Urinary bladder (tissue), 4 donors: ENCODE data around the gene PLSCR3. TPM values are rescaled to one million over a fixed set of nuclear protein-coding genes. Genes with fewer than 3 reads are reported as not detected.

ENCODE experiments used
- DNase-seq: peaks from one replicate; pipeline ENCODE4 v3.0.0-alpha.2; 2015; ENCODE audit errors: extremely low spot score
- H3K27ac ChIP-seq: one replicate; pipeline ENCODE4 v1.5.1; 2013; ENCODE audit warnings: low read depth, mild to moderate bottlenecking, moderate library complexity
- H3K36me3 ChIP-seq: one replicate; pipeline ENCODE4 v1.6.1; 2013; ENCODE audit warnings: mild to moderate bottlenecking, moderate library complexity; ENCODE audit not compliant: insufficient read depth
- H3K4me1 ChIP-seq: one replicate; pipeline ENCODE4 v1.6.1; 2013; ENCODE audit warnings: mild to moderate bottlenecking, moderate library complexity; ENCODE audit not compliant: insufficient read depth
- H3K4me3 ChIP-seq: one replicate; pipeline ENCODE4 v1.5.1; 2013; ENCODE audit warnings: low read depth, low read length
- WGBS: extraction: QIAGEN DNeasy Blood & Tissue Kit; methylation state at CpG from one replicate; pipeline ENCODE4 v1.1.7; 2013; 5-methylcytosine and 5-hydroxymethylcytosine counted together
- polyA plus RNA-seq: library from polyadenylated mRNA; stranded (reverse); fragments of 200-250 nt; gene quantifications from one replicate; pipeline ENCODE4 v1.2.3, GENCODE V29; 2013
- total RNA-seq: library from RNA; depleted of rRNA; stranded (reverse); fragments of >200 nt; gene quantifications from one replicate; pipeline ENCODE4 v1.2.3, GENCODE V29; 2014
- donor health status: healthy with polysubstance abuse.
- donor health status: healthy.

The PLSCR3 gene
- total RNA-seq (14.4 TPM), polyA plus RNA-seq (56.3 TPM)

DNA sequence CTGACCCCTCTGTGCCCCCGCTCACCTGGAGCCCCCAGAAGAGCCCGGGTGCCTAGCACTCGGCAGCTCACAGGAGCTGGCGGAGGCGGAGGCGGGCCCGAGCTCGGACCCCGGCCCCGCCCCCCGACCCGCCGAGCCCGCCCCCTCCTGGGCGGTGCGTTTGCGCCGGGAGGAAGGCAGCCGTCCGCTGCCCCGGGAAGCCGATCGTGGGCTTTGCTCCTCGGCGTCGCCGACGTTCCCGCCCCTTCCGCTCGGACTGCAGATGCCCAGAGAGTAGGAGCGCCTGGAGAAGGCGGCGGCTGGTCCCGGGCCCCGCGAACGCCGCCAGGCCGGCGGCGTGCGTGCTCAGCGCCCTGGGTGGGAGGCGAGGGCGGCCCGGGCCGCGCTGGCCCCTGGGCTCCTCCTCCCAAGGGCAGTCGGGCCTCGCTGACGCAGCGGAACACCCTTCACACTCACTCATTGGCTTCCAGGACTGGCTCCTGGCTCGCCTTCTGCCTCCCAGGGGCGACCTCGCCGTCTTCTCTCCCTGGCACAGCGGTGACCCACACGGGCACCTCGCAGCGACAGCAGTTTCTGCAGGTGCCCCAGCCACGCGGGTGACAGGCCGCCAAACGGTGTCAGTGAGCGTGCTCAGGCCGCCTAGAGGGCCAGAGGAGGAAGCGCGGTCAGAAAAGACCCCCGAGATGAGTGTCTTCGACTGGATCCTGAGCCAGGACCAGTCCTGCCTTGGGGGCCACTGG is at the start of gene PLSCR3:
PLSCR3 (minus strand) TSS at position 74 of the 740 bp plus-strand sequence. CDS start 415 bp downstream, outside the sequence.
- DNase-seq, result no peak
- no peaks in the 10 kb centered on the region for H3K4me1 ChIP-seq
- no peaks in the 10 kb centered on the region for H3K36me3 ChIP-seq
- H3K27ac ChIP-seq, result peak within 1 kb of the TSS; percentile 97
- peak within 1 kb of the TSS; percentile 63 for H3K4me3 ChIP-seq
- under 1% methylated on average over 71 of the region's 71 CpGs for WGBS

- no peak for DNase-seq
- Histone ChIP-seq H3K4me1 (peaks cover 2% of the 10 kb centered on the region), H3K36me3 (no peaks in the 10 kb centered on the region), H3K4me3 (no peak overlapping the region), H3K27ac (no peak overlapping the region)
- 78% methylated on average over 7 of the region's 7 CpGs for WGBS
Observed at GRCh38 chr17:7443499-7444485, 49.5 kb upstream of the PLSCR3 start.

DNA sequence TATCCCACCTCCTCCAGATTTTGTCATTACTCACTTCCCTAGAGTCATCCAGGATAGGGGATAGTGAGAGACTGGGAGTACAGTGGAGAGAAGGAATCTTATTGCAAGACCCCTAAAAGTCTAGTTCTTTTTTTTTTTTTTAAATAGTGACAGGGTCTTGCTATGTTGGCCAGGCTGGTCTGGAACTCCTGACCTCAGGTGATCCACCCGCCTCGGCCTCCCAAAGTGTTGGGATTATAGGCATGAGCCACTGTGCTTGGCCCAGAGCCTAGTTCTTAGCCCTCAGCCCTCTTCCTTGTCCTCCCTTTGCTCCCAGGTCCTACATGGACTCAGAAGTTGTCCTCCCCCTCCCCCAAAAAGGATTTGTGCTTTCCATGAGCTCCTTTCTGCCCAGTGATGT is 47.8 kb upstream of the PLSCR3 start:
- 95% methylated on average over 2 of the region's 2 CpGs for WGBS
- no peaks in the 10 kb centered on the region for H3K36me3 ChIP-seq
- no peak overlapping the region for H3K4me3 ChIP-seq
- H3K27ac ChIP-seq, result no peak overlapping the region
- no peak for DNase-seq
- H3K4me1 ChIP-seq, result peaks cover 2% of the 10 kb centered on the region

DNA sequence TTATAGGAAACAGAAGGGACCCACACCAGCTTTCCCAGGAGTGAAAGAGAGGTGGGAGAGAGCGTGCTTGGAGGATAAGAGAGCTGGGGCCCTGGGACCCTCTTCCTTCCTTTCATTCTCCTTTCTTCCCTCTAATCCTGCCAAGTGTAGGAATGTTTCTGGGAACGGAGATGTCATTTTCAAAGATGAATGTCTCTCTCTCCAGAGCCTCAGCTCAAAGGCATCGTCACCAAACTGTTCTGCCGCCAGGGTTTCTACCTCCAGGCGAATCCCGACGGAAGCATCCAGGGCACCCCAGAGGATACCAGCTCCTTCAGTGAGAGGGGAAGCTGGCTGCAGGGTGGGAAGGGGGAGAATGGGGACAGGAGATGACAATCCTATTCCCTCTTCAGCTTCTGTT is 46.9 kb upstream of the PLSCR3 start:
- Histone ChIP-seq H3K4me1 (peaks cover 2% of the 10 kb centered on the region), H3K27ac (no peak overlapping the region), H3K36me3 (no peaks in the 10 kb centered on the region), H3K4me3 (no peak overlapping the region)
- WGBS, result 67% methylated on average over 7 of the region's 7 CpGs
- DNase-seq, result no peak

DNA sequence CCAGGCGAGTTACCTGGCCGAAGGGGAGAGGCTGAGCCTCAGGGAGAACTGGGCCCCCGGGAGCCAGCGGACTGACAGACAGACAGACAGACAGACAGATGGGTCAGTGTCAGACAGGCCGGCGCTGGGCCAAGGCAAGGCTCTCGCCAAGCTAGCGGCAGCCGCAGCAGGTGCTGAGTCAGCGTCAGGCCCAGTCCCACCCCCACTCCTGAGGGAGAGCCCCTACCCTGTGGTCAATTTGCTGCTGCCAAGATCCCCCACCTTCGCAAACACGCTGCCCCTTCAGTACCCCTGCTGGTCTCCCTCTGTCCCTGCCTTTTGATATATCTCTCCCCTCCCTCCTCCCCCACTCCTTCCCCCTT is 46.5 kb upstream of the PLSCR3 start:
- H3K4me3 ChIP-seq, result no peak overlapping the region

GRCh38 chr17:7440113-7440833 is 45.9 kb upstream of the PLSCR3 start:
- H3K27ac ChIP-seq, result no peak overlapping the region
- no peaks in the 10 kb centered on the region for H3K36me3 ChIP-seq
- WGBS, result 4% methylated on average over 46 of the region's 46 CpGs
- DNase-seq, result no peak
- peaks cover 2% of the 10 kb centered on the region for H3K4me1 ChIP-seq
- H3K4me3 ChIP-seq, result peak overlapping the region; percentile 24

More for the DNA sequence above, 46.5 kb upstream of the PLSCR3 start:
- Histone ChIP-seq H3K4me1 (peaks cover 2% of the 10 kb centered on the region), H3K36me3 (no peaks in the 10 kb centered on the region), H3K27ac (no peak overlapping the region)
- no peak for DNase-seq
- WGBS, result 15% methylated on average over 12 of the region's 12 CpGs

DNA sequence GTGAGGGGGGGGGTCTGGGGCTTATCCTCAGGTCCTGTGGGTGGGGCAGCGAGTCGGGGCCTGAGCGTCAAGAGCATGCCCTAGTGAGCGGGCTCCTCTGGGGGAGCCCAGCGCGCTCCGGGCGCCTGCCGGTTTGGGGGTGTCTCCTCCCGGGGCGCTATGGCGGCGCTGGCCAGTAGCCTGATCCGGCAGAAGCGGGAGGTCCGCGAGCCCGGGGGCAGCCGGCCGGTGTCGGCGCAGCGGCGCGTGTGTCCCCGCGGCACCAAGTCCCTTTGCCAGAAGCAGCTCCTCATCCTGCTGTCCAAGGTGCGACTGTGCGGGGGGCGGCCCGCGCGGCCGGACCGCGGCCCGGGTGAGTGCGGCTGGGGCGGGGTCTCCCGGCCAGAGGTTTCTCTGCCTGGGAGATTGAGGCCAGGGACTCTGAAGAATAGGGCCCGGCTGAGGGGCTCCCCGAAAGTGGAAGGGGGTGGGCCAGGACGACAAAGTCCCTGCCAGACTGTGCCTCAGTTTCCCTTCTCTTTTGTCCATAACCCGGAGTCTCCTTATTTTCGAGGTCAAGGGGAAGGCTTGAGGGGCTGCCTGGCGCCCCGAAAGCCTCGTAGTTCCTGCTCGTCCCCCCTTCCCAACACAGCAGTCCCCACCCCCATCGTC is 45.3 kb upstream of the PLSCR3 start, which contains the start of gene FGF11:
FGF11 (plus strand) TSS at position 51 of the 651 bp plus-strand sequence; CDS start at position 160, 109 bp downstream.
- Histone ChIP-seq H3K36me3 (no peaks in the 10 kb centered on the region), H3K4me1 (peaks cover 2% of the 10 kb centered on the region), H3K4me3 (peak within 1 kb of the TSS; percentile 24), H3K27ac (no peak within 1 kb of the TSS)
- no peak for DNase-seq
- 3% methylated on average over 50 of the region's 50 CpGs for WGBS

DNA sequence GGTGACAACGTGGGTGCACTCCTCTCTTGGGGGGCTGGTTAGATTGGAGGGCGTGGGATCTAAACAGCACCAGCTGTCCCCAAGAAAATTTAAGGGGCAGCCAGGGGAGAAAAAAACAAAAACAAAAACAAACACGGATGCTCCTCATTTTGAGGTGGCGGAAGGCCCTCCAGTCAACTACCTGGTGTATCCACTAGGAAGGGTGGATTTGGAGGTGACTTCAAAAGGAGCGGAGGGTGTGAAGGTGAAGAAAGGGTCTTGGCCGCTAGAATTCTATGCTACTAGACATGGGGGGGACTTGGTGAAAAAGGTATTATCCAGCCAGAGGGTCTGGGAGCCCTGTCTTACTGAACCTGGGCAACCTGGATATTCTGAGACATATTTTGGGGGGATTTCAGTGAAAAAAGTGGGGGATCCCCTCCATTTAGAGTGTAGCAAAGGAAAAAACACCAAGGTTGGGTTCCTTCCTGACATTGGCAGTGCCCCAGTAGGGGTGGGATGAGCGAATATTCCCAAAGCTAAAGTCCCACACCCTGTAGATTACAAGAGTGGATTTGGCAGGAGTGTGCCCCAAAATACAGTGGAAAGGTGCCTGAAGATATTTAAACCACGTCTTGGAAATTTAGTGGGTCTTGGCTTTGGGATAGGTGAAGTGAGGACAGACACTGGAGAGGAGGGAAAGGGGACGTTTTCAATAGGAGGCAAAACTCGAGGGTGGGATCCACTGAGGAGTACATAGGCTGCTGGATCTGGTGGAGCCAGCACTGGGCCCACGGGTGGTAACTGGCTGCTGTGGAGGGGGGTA is 44.5 kb upstream of the PLSCR3 start:
- WGBS, result 60% methylated on average over 11 of the region's 11 CpGs
- Histone ChIP-seq H3K27ac (no peak overlapping the region), H3K4me1 (peaks cover 2% of the 10 kb centered on the region), H3K36me3 (no peaks in the 10 kb centered on the region), H3K4me3 (no peak overlapping the region)
- no peak for DNase-seq

DNA sequence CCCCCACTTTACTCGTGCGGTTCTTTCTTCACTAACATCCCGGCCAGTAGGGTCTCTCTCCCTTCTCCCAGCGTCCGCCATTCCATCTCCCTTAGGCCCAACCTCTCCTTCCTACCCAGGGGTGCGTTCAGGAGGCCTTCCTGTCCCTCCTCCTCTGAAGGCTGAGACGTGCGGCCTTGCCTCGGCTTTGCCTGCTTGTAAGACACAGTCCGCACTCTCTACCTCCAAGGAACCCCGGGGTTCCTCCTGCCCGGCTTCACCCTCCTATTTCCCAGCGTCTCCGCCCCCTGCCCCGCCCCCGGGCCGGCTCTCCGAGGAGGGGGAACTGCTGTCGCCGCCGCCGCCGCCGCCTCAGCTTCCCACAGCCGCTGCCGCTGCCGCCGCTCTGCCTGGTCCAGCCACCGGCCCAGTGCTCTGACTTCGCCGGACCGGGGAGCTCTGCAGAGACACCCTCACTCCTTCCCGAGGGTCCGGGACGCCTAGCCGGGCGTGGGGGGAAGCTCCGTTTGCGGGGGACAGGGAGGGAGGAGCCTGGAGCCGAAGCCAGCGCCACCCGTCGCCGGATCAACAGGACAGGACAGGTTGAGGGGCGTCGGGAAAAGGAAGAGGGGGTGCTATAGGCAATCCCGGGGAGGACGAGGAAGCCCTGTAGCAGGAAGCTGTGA is 43.8 kb upstream of the PLSCR3 start:
- WGBS, result 13% methylated on average over 48 of the region's 48 CpGs
- H3K4me1 ChIP-seq, result peaks cover 2% of the 10 kb centered on the region
- no peaks in the 10 kb centered on the region for H3K36me3 ChIP-seq
- no peak overlapping the region for H3K4me3 ChIP-seq
- no peak for DNase-seq
- H3K27ac ChIP-seq, result no peak overlapping the region

DNA sequence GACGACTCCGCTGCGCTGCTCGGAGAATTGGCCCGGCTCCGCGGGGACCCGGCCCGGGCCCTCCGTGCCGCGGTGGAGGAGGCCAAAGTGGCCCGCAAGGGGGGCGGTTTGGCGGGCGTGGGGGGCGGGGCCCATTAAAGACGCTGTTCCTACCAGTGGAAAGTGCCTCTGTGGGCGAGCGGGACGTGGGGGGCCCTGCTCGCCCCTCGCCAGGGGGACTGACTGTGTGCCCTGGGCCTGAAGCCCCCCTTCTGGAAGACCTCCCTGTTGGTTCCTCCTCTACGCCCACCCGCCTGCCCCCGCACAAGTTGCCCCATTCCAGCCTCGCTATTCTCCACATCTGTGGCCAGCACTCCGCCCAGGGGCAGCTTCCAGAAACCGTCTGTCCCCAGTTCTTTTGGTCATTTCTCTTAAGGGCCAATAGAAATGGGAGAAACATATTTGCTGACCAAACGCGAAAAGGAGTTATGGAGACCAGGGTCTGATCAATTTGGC is 43.1 kb upstream of the PLSCR3 start:
- peak overlapping the region; percentile 15 for H3K27ac ChIP-seq
- peaks cover 2% of the 10 kb centered on the region for H3K4me1 ChIP-seq
- WGBS, result 22% methylated on average over 31 of the region's 31 CpGs
- no peak for DNase-seq
- H3K4me3 ChIP-seq, result peak overlapping the region; percentile 17
- H3K36me3 ChIP-seq, result no peaks in the 10 kb centered on the region

DNA sequence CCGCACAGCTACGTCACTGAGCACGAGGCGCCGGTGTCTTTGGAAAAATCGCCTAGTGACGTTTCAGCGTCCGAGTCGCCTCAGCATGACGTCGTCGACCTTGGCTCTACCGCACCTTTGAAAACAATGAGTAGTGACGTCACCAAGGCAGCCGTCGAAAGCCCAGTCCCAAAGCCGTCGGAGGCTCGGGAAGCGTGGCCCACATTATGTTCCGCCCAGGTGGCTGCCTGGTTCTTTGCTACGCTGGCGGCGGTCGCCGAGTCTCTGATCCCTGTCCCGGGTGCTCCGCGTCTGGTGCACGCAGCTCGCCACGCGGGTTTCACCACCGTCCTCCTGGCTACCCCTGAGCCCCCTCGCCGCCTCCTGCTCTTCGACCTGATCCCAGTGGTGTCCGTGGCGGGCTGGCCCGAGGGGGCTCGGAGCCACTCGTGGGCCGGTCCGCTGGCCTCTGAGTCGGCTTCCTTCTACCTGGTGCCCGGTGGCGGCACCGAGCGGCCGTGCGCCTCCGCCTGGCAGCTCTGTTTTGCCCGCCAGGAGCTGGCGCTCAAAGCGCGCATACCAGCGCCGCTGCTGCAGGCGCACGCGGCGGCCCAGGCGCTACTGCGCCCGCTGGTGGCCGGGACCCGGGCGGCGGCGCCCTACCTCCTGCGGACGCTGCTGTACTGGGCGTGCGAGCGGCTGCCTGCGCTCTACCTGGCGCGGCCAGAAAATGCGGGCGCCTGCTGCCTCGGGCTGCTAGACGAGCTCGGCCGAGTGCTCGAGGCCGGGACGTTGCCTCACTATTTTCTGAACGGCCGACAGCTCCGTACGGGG is 42.4 kb upstream of the PLSCR3 start:
- 5% methylated on average over 92 of the region's 92 CpGs for WGBS
- H3K36me3 ChIP-seq, result no peaks in the 10 kb centered on the region
- H3K4me3 ChIP-seq, result peak overlapping the region; percentile 17
- peak overlapping the region; percentile 15 for H3K27ac ChIP-seq
- H3K4me1 ChIP-seq, result peaks cover 2% of the 10 kb centered on the region
- no peak for DNase-seq
